HepG2 (cell line): ENCODE measurements around the gene PLEKHA8. TPM values are rescaled to one million over a fixed set of nuclear protein-coding genes. Genes with fewer than 3 reads are reported as not detected.
A peak's percentile ranks its signal among the peaks of the same experiment; 100 is the strongest.

ENCODE experiments used
- HMGXB3 ChIP-seq: sonication (generic); formaldehyde crosslinking; IDR thresholded peaks from 2 replicates; pipeline ENCODE4 v1.4.0; 2020; ENCODE audit warnings: missing genetic modification reagents, borderline replicate concordance
- IRX3 ChIP-seq: sonication (generic); formaldehyde crosslinking; IDR thresholded peaks from 2 replicates; pipeline ENCODE4 v1.8.1; 2023; ENCODE audit warnings: mild to moderate bottlenecking, low read depth, missing genetic modification reagents, borderline replicate concordance
- MLLT10 ChIP-seq: sonication (generic); formaldehyde crosslinking; IDR thresholded peaks from 2 replicates; pipeline ENCODE4 v1.4.0; 2020; ENCODE audit warnings: missing genetic modification reagents
- MTERF4 ChIP-seq: sonication (generic); formaldehyde crosslinking; IDR thresholded peaks from 2 replicates; pipeline ENCODE4 v1.8.0; 2023; ENCODE audit warnings: mild to moderate bottlenecking, missing genetic modification reagents
- NCOR1 ChIP-seq: fragments of 200-600 bp; sonication (generic); IDR thresholded peaks from 2 replicates; pipeline ENCODE4 v1.7.0; 2017; ENCODE audit warnings: antibody characterized with exemption, low read length, borderline replicate concordance
- SALL1 ChIP-seq: sonication (generic); formaldehyde crosslinking; IDR thresholded peaks from 2 replicates; pipeline ENCODE4 v1.8.0; 2022; ENCODE audit warnings: mild to moderate bottlenecking, missing genetic modification reagents
- TBP ChIP-seq: sonication (generic); formaldehyde crosslinking; IDR thresholded peaks from 2 replicates; pipeline ENCODE4 v1.5.0; 2020; ENCODE audit warnings: missing genetic modification reagents
- TBX3 ChIP-seq: fragments of 450-650 bp; IDR thresholded peaks from 2 replicates; pipeline ENCODE4 v1.6.1; 2017; ENCODE audit warnings: antibody characterized with exemption, mild to moderate bottlenecking, inconsistent platforms, borderline replicate concordance
- ZBTB42 ChIP-seq: sonication (generic); formaldehyde crosslinking; IDR thresholded peaks from 2 replicates; pipeline ENCODE4 v1.5.0; 2020; ENCODE audit warnings: mild to moderate bottlenecking, missing genetic modification reagents
- ZFP91 ChIP-seq: sonication (generic); formaldehyde crosslinking; IDR thresholded peaks from 2 replicates; pipeline ENCODE4 v1.9.0; 2022; ENCODE audit warnings: missing genetic modification reagents, mild to moderate bottlenecking, borderline replicate concordance
- ZIK1 ChIP-seq: sonication (generic); formaldehyde crosslinking; IDR thresholded peaks from 2 replicates; pipeline ENCODE4 v1.5.0; 2020; ENCODE audit warnings: mild to moderate bottlenecking, low read depth, missing genetic modification reagents, borderline replicate concordance
- ZMAT5 ChIP-seq: sonication (generic); formaldehyde crosslinking; IDR thresholded peaks from 2 replicates; pipeline ENCODE4 v1.5.0; 2020; ENCODE audit warnings: mild to moderate bottlenecking, low read depth, missing genetic modification reagents, borderline replicate concordance
- ZNF274 ChIP-seq: sonication (generic); formaldehyde crosslinking; IDR thresholded peaks from 2 replicates; pipeline ENCODE4 v1.5.1; 2020; ENCODE audit warnings: mild to moderate bottlenecking, missing genetic modification reagents
- ZNF674 ChIP-seq: sonication (generic); formaldehyde crosslinking; IDR thresholded peaks from 2 replicates; pipeline ENCODE4 v1.5.0; 2020; ENCODE audit warnings: low read depth, mild to moderate bottlenecking, missing genetic modification reagents
- ZNF784 ChIP-seq: sonication (generic); formaldehyde crosslinking; IDR thresholded peaks from 2 replicates; pipeline ENCODE4 v1.5.1; 2020; ENCODE audit warnings: missing genetic modification reagents, mild to moderate bottlenecking, borderline replicate concordance
- ZNF83 ChIP-seq: sonication (generic); formaldehyde crosslinking; IDR thresholded peaks from 2 replicates; pipeline ENCODE4 v1.4.0; 2020; ENCODE audit warnings: missing genetic modification reagents, mild to moderate bottlenecking, borderline replicate concordance
- polyA plus RNA-seq, 8 experiments: library from polyadenylated mRNA; depleted of rRNA in 3 of 8; stranded (reverse) in 7 of 8; unstranded in 1 of 8; fragments of >200 nt; fragmentation: Illumina TruSeq in 4 of 8; extraction: Trizol in 4 of 8; gene quantifications; 2 replicates each; pipeline versions ENCODE4 v1.2.1 to v1.2.3, GENCODE V29; 2011 to 2016; ENCODE audit warnings: low read depth in 4 of 8, missing spikeins in 1 of 8, mixed read lengths in 1 of 8; ENCODE audit not compliant: insufficient read depth in 1 of 8
- total RNA-seq, 5 experiments: library from RNA; depleted of rRNA; stranded (reverse); fragments of >200 nt; fragmentation: Illumina TruSeq; extraction: Trizol; gene quantifications; 2 replicates each; pipeline ENCODE4 v1.2.3, GENCODE V29; 2016; ENCODE audit warnings: low read depth in 1 of 5

Gene PLEKHA8
- total and polyA plus RNA-seq, 2 of the 13 experiments (the other 11 are each of a cell fraction or from before 2014, with no cell fraction given) = 12.5 to 26.4 TPM

- 0 out of 2 replicates have a peak, but pooled peaks have one; percentile 9 for TF ChIP-seq NCOR1
- TF ChIP-seq IRX3 (CRISPR knock-in tag) = peak; percentile 53; the same call in 1 of the 2 replicates
- no peak for TF ChIP-seq ZNF83 (CRISPR knock-in tag)
- no peak for TF ChIP-seq ZNF784 (CRISPR knock-in tag)
- TF ChIP-seq TBX3 = peak; percentile 59; the same call in 1 of the 2 replicates
- 0 out of 2 replicates have a peak, but pooled peaks have one; percentile 14 for TF ChIP-seq HMGXB3 (CRISPR knock-in tag)
- TF ChIP-seq MLLT10 (CRISPR knock-in tag) = no peak
- TF ChIP-seq ZMAT5 = no peak
- TF ChIP-seq ZNF274 (CRISPR knock-in tag) = no peak
- 0 out of 2 replicates have a peak, but pooled peaks have one; percentile 12 for TF ChIP-seq ZBTB42 (CRISPR knock-in tag)
- TF ChIP-seq MTERF4 (CRISPR knock-in tag) = 0 out of 2 replicates have a peak, but pooled peaks have one; percentile 70
- no peak for TF ChIP-seq ZNF674
- TF ChIP-seq TBP (CRISPR knock-in tag) = 0 out of 2 replicates have a peak, but pooled peaks have one; percentile 27
- no peak; the same call in 1 of the 2 replicates for TF ChIP-seq ZFP91 (CRISPR knock-in tag)
- TF ChIP-seq SALL1 (CRISPR knock-in tag) = 0 out of 2 replicates have a peak, but pooled peaks have one; percentile 10
- TF ChIP-seq ZIK1 (CRISPR knock-in tag) = no peak
Measured at GRCh38 chr7:30028749-30029635, 780 bp downstream of the PLEKHA8 start (continued).
